H1 (cell line): ENCODE data around the gene CX3CL1. TPM values are rescaled to one million over a fixed set of nuclear protein-coding genes. Genes with fewer than 3 reads are reported as not detected.

ENCODE experiments used
- CTCF ChIA-PET: fragments of 300-600 bp; sonication (Branson Sonifier 250); formaldehyde crosslinking; loops from one replicate; lab custom pipeline; 2021; ENCODE audit not compliant: partially characterized antibody; lab: Charles Lee
- POLR2A ChIA-PET: fragments of 300-600 bp; sonication (Branson Sonifier 250); formaldehyde crosslinking; loops from one replicate; lab custom pipeline; 2021; ENCODE audit warnings: inconsistent platforms; ENCODE audit not compliant: partially characterized antibody; lab: Charles Lee
- DNase-seq, 2 experiments: peaks; one replicate each; pipeline versions ENCODE4 v3.0.0 to v3.0.0-alpha.2; 2010 to 2022; ENCODE audit warnings: low spot score in 2 of 2, low read depth in 1 of 2, mixed read lengths in 1 of 2
- FAIRE-seq: peaks from 2 replicates; lab custom pipeline; 2011; peaks lifted over from hg19 to GRCh38; lab: Jason Lieb, UNC
- H2AFZ ChIP-seq: 2 replicates; pipeline ENCODE4 v1.8.1; 2012; ENCODE audit warnings: low read length, inconsistent platforms
- H2AK5ac ChIP-seq: 2 replicates; pipeline ENCODE4 v1.6.1; 2013; ENCODE audit warnings: low read depth, low read length
- H2BK120ac ChIP-seq: replicated peaks from 2 replicates; pipeline ENCODE3; 2013; ENCODE audit warnings: low read depth, low read length, inconsistent platforms
- H2BK12ac ChIP-seq: 2 replicates; pipeline ENCODE4 v1.6.1; 2013; ENCODE audit warnings: low read depth, low read length
- H2BK15ac ChIP-seq: 2 replicates; pipeline ENCODE4 v1.6.1; 2013; ENCODE audit warnings: low read length
- H2BK20ac ChIP-seq: 2 replicates; pipeline ENCODE4 v1.6.1; 2013; ENCODE audit warnings: low read length
- H2BK5ac ChIP-seq: 2 replicates; pipeline ENCODE4 v1.6.1; 2013; ENCODE audit warnings: low read depth, low read length
- H3K14ac ChIP-seq: 2 replicates; pipeline ENCODE4 v1.6.1; 2013; ENCODE audit warnings: inconsistent platforms; ENCODE audit not compliant: insufficient read length
- H3K18ac ChIP-seq: 2 replicates; pipeline ENCODE4 v1.6.1; 2013; ENCODE audit warnings: low read length; ENCODE audit errors: extremely low read depth
- H3K23ac ChIP-seq: 2 replicates; pipeline ENCODE4 v1.6.1; 2013; ENCODE audit warnings: inconsistent platforms; ENCODE audit not compliant: insufficient read length
- H3K23me2 ChIP-seq: 2 replicates; pipeline ENCODE4 v1.6.1; 2013; ENCODE audit warnings: low read depth, low read length
- H3K27ac ChIP-seq: 2 replicates; pipeline ENCODE4 v1.6.1; 2011; ENCODE audit warnings: low read depth, low read length, inconsistent platforms
- H3K27me3 ChIP-seq, 4 experiments: replicated peaks in 1 of 4; 1 replicate in 1 of 4; 2 replicates in 3 of 4; pipeline versions ENCODE4 v1.6.1 to v1.8.1; 2011 to 2013; ENCODE audit warnings: low read length in 3 of 4, mild to moderate bottlenecking in 3 of 4, inconsistent platforms in 2 of 4, mixed read lengths in 2 of 4, moderate library complexity in 1 of 4; ENCODE audit not compliant: control insufficient read depth in 3 of 4, insufficient read depth in 3 of 4; ENCODE audit errors: extremely low read depth in 1 of 4
- H3K36me3 ChIP-seq, 4 experiments: 2 replicates each; pipeline versions ENCODE4 v1.6.1 to v1.8.1; 2011 to 2013; ENCODE audit warnings: mild to moderate bottlenecking in 4 of 4, low read length in 3 of 4, moderate library complexity in 2 of 4, control low read depth in 1 of 4, inconsistent platforms in 1 of 4; ENCODE audit not compliant: insufficient read depth in 4 of 4, control insufficient read depth in 2 of 4
- H3K4ac ChIP-seq: replicated peaks from 2 replicates; pipeline ENCODE3; 2013; ENCODE audit warnings: low read length, low read depth, mixed read lengths, inconsistent platforms; ENCODE audit not compliant: insufficient read length
- H3K4me1 ChIP-seq, 4 experiments: replicated peaks in 1 of 4; 1 replicate in 1 of 4; 2 replicates in 3 of 4; pipeline versions ENCODE4 v1.6.1 to v1.8.1; 2011 to 2013; ENCODE audit warnings: low read length in 3 of 4, inconsistent platforms in 2 of 4, mixed read lengths in 1 of 4; ENCODE audit not compliant: insufficient read depth in 4 of 4, control insufficient read depth in 3 of 4
- H3K4me2 ChIP-seq, 2 experiments: 2 replicates each; pipeline versions ENCODE4 v1.6.1 to v1.8.1; 2011 to 2013; ENCODE audit warnings: low read depth in 2 of 2, low read length in 2 of 2, control low read depth in 1 of 2, inconsistent platforms in 1 of 2, mild to moderate bottlenecking in 1 of 2; ENCODE audit not compliant: insufficient read depth in 1 of 2
- H3K4me3 ChIP-seq, 4 experiments: fragments of 200-600, 300-600 bp in 1 of 4; sonication (generic), shearing (Covaris generic), sonication (Bioruptor Twin) in 1 of 4; 2 replicates each; pipeline versions ENCODE4 v1.5.1 to v1.8.1; 2011 to 2016; ENCODE audit warnings: low read length in 4 of 4, low read depth in 3 of 4, control low read depth in 2 of 4, inconsistent platforms in 2 of 4, mild to moderate bottlenecking in 2 of 4, mixed read lengths in 1 of 4, moderate library complexity in 1 of 4; ENCODE audit not compliant: insufficient read depth in 2 of 4; ENCODE audit errors: extremely low read depth in 1 of 4
- H3K56ac ChIP-seq: replicated peaks from 2 replicates; pipeline ENCODE3; 2013; ENCODE audit warnings: low read depth, mild to moderate bottlenecking, mixed read lengths, low read length, inconsistent platforms; ENCODE audit not compliant: insufficient read length
- H3K79me1 ChIP-seq: 2 replicates; pipeline ENCODE4 v1.6.1; 2013; ENCODE audit warnings: low read depth, low read length, control low read depth
- H3K79me2 ChIP-seq, 2 experiments: 2 replicates each; pipeline versions ENCODE4 v1.6.1 to v1.8.1; 2012 to 2013; ENCODE audit warnings: low read length in 2 of 2, mild to moderate bottlenecking in 2 of 2, inconsistent platforms in 1 of 2; ENCODE audit not compliant: insufficient read depth in 2 of 2, control insufficient read depth in 1 of 2
- H3K9ac ChIP-seq, 4 experiments: replicated peaks in 1 of 4; 1 replicate in 1 of 4; 2 replicates in 3 of 4; pipeline versions ENCODE4 v1.6.1 to v1.8.1; 2011 to 2013; ENCODE audit warnings: low read depth in 3 of 4, low read length in 3 of 4, control low read depth in 2 of 4, mild to moderate bottlenecking in 2 of 4, moderate library complexity in 2 of 4, inconsistent platforms in 1 of 4; ENCODE audit errors: extremely low read depth in 1 of 4
- H3K9me3 ChIP-seq, 2 experiments: 2 replicates each; pipeline versions ENCODE4 v1.6.1 to v1.8.1; 2012 to 2013; ENCODE audit warnings: mild to moderate bottlenecking in 2 of 2, moderate library complexity in 2 of 2, control low read depth in 1 of 2, inconsistent platforms in 1 of 2, low read depth in 1 of 2, low read length in 1 of 2, mixed read lengths in 1 of 2; ENCODE audit not compliant: insufficient read depth in 2 of 2
- H4K20me1 ChIP-seq, 2 experiments: replicated peaks in 1 of 2; 2 replicates each; pipeline versions ENCODE3 to v1.8.1; 2011 to 2013; ENCODE audit warnings: inconsistent platforms in 2 of 2, low read length in 2 of 2, mild to moderate bottlenecking in 1 of 2; ENCODE audit not compliant: insufficient read depth in 2 of 2, control insufficient read depth in 1 of 2
- H4K5ac ChIP-seq: 2 replicates; pipeline ENCODE4 v1.6.1; 2013; ENCODE audit warnings: low read length, low read depth, mixed read lengths, inconsistent platforms; ENCODE audit not compliant: insufficient read length
- H4K8ac ChIP-seq: 2 replicates; pipeline ENCODE4 v1.8.0; 2013; ENCODE audit warnings: mild to moderate bottlenecking, moderate library complexity, low read length, inconsistent platforms; ENCODE audit not compliant: insufficient read depth; ENCODE audit errors: extremely low read depth
- H4K91ac ChIP-seq: replicated peaks from 2 replicates; pipeline ENCODE3; 2013; ENCODE audit warnings: low read length, mixed read lengths, inconsistent platforms; ENCODE audit not compliant: insufficient read length
- CBX5 ChIP-seq: fragments of 300-800, 300-1000 bp; sonication (generic); IDR thresholded peaks from 2 replicates; pipeline ENCODE4 v1.7.1; 2016; ENCODE audit warnings: antibody characterized with exemption, low read length, low read depth
- CREB1 ChIP-seq: IDR thresholded peaks from 2 replicates; pipeline ENCODE4 v1.6.1; 2012; ENCODE audit warnings: inconsistent platforms
- HDAC6 ChIP-seq: IDR thresholded peaks from one replicate; pipeline ENCODE4 v1.7.1; 2012; ENCODE audit warnings: low read depth, mild to moderate bottlenecking, inconsistent platforms, low read length, moderate library complexity
- JUND ChIP-seq: IDR thresholded peaks from 2 replicates; pipeline ENCODE4 v1.6.1; 2011; ENCODE audit warnings: mild to moderate bottlenecking, improper control_type of control experiment, low read length
- KDM5A ChIP-seq: fragments of 200-600 bp; IDR thresholded peaks from 2 replicates; pipeline ENCODE4 v1.7.1; 2012; ENCODE audit warnings: mild to moderate bottlenecking, low read length, inconsistent platforms, mixed read lengths
- RFX5 ChIP-seq: IDR thresholded peaks from 2 replicates; pipeline ENCODE4 v1.6.1; 2011; ENCODE audit warnings: low read depth, low read length, improper control_type of control experiment, borderline replicate concordance
- SP1 ChIP-seq: IDR thresholded peaks from 2 replicates; pipeline ENCODE4 v1.6.1; 2011; ENCODE audit warnings: low read depth, low read length
- SRF ChIP-seq: IDR thresholded peaks from 2 replicates; pipeline ENCODE4 v1.6.1; 2011; ENCODE audit warnings: mild to moderate bottlenecking, low read depth, low read length, moderate library complexity
- TAF7 ChIP-seq: optimal IDR thresholded peaks from 2 replicates; pipeline ENCODE3; 2011; ENCODE audit warnings: low read depth, mild to moderate bottlenecking, inconsistent platforms, low read length, moderate library complexity, borderline replicate concordance
- TCF12 ChIP-seq: IDR thresholded peaks from 2 replicates; pipeline ENCODE4 v1.6.1; 2011; ENCODE audit warnings: low read depth, mild to moderate bottlenecking, low read length
- polyA plus RNA-seq, 7 experiments: library from polyadenylated mRNA; depleted of rRNA in 3 of 7; stranded (reverse) in 5 of 7; unstranded in 2 of 7; fragments of >200 nt in 5 of 7; fragments of 200-250 nt in 2 of 7; gene quantifications; 1 replicate in 5 of 7; 2 replicates in 1 of 7; 4 replicates in 1 of 7; pipeline versions ENCODE4 v1.2.1 to v1.2.3, GENCODE V29; 2011 to 2013; ENCODE audit warnings: missing spikeins in 2 of 7, mixed read lengths in 2 of 7
- total RNA-seq: library from RNA; stranded (reverse); fragmentation: NEBNext Ultra II Directional; extraction: Animal tissue kit (Norgen Biotek cat#: 25700); gene quantifications from 2 replicates; pipeline ENCODE4 v1.2.1, GENCODE V29; 2021
- TF ChIP-seq, protein P1 (sequence below), 3 experiments: IDR thresholded peaks; 1 replicate in 2 of 3; 2 replicates in 1 of 3; pipeline versions ENCODE4 v1.5.1 to v1.6.1; 2011; ENCODE audit warnings: low read length in 3 of 3, mild to moderate bottlenecking in 3 of 3, inconsistent platforms in 2 of 3, low read depth in 1 of 3, moderate library complexity in 1 of 3; ENCODE audit not compliant: insufficient read depth in 1 of 3; ENCODE audit errors: control extremely low read depth in 1 of 3
- TF ChIP-seq, protein P2 (sequence below): IDR thresholded peaks from 2 replicates; pipeline ENCODE4 v1.6.1; 2012; ENCODE audit warnings: low read length, inconsistent platforms

The CX3CL1 gene
- total and polyA plus RNA-seq, 2 of the 8 experiments (the other 6 are each of a cell fraction or from before 2014, with no cell fraction given) = 1.4 to 3.0 TPM

DNA sequence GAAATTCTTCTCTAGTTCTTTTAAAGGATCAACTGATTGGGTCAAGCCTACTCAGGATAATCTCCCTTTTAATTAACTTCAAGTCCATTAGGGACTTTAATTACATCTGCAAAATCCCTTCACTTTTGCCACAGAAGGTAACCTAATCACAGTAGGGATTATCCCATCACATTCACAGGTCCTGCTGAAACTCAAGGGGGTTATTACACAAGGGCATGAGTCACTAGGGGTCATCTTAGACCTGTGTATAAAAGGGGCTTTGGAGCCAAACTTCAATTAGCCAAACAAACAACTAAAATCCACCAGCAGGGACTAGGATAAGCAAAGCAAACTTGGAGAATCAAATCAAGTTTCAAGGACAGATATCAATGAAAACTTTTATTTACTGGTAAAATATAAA lies 55.5 kb downstream of the CX3CL1 start:
- Histone ChIP-seq H2AFZ (no peak overlapping the region), H3K9me3 (no peaks in the 10 kb centered on the region), H3K4ac (no peak overlapping the region), H2BK20ac (no peak overlapping the region), H3K18ac (no peak overlapping the region), H2BK5ac (no peak overlapping the region), H4K5ac (no peak overlapping the region), H3K56ac (no peak overlapping the region), H4K20me1 (peaks cover 0 to 2% of the 10 kb centered on the region in 2 experiments), H3K79me2 (no peaks in the 10 kb centered on the region), H3K27ac (no peak overlapping the region), H3K27me3 (no peaks in the 10 kb centered on the region), H3K14ac (no peak overlapping the region), H3K23me2 (no peaks in the 10 kb centered on the region), H3K9ac (no peak overlapping the region), H3K23ac (no peak overlapping the region), H3K4me1 (no peaks in the 10 kb centered on the region), H3K4me2 (no peak overlapping the region), H2BK120ac (no peak overlapping the region), H4K91ac (no peak overlapping the region), H2AK5ac (no peak overlapping the region), H3K79me1 (no peaks in the 10 kb centered on the region), H3K36me3 (peaks cover 11 to 44% (median 35%) of the 10 kb centered on the region in 4 experiments; a peak in 7 of 8 replicates), H2BK12ac (no peak overlapping the region), H2BK15ac (no peak overlapping the region), H3K4me3 (no peak overlapping the region), H4K8ac (no peak overlapping the region)
- ChIA-PET POLR2A (no interaction called here), CTCF (no interaction called here)
- FAIRE-seq (no peak), DNase-seq (no peak)
- TF ChIP-seq KDM5A (no peak), RFX5 (no peak), HDAC6 (no peak), JUND (no peak), TAF7 (no peak), CREB1 (no peak), TCF12 (no peak), SRF (no peak), CBX5 (no peak), SP1 (no peak)
- TF ChIP-seq, protein P1, sequence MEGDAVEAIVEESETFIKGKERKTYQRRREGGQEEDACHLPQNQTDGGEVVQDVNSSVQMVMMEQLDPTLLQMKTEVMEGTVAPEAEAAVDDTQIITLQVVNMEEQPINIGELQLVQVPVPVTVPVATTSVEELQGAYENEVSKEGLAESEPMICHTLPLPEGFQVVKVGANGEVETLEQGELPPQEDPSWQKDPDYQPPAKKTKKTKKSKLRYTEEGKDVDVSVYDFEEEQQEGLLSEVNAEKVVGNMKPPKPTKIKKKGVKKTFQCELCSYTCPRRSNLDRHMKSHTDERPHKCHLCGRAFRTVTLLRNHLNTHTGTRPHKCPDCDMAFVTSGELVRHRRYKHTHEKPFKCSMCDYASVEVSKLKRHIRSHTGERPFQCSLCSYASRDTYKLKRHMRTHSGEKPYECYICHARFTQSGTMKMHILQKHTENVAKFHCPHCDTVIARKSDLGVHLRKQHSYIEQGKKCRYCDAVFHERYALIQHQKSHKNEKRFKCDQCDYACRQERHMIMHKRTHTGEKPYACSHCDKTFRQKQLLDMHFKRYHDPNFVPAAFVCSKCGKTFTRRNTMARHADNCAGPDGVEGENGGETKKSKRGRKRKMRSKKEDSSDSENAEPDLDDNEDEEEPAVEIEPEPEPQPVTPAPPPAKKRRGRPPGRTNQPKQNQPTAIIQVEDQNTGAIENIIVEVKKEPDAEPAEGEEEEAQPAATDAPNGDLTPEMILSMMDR (IDR thresholded peaks at IDR 0.05; ENCODE audit: control extremely low read depth in 1 of 3, insufficient read depth in 1 of 3, low read depth in 1 of 3, low read length in 3 of 3) = no peak
- TF ChIP-seq, protein P2, sequence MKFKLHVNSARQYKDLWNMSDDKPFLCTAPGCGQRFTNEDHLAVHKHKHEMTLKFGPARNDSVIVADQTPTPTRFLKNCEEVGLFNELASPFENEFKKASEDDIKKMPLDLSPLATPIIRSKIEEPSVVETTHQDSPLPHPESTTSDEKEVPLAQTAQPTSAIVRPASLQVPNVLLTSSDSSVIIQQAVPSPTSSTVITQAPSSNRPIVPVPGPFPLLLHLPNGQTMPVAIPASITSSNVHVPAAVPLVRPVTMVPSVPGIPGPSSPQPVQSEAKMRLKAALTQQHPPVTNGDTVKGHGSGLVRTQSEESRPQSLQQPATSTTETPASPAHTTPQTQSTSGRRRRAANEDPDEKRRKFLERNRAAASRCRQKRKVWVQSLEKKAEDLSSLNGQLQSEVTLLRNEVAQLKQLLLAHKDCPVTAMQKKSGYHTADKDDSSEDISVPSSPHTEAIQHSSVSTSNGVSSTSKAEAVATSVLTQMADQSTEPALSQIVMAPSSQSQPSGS = no peak
